ENCODE data around the gene GRIA4. TPM values are rescaled to one million over a fixed set of nuclear protein-coding genes. Genes with fewer than 3 reads are reported as not detected.

Gene GRIA4
- total and polyA plus RNA-seq, 5 donors from 2014 or later, result not detected

DNA sequence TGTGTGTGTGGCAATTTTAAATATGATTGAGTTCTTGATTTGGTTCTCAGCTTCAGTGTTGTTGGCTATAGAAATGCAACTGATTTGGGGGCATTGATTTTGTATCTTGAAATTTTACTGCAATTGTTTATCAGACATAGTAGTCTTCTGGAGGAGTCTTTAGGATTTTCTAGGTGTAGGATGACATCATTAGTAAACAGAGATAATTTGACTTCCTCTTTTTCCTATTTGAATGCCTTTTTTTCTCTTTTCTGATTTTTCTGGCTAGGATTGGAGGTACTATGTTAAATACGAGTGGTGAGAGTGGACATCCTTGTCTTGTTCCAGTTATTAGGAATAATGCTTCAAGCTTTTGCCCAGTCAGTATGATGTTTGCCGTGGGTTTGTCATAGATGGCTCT is 287.3 kb downstream of the GRIA4 start:
- Histone ChIP-seq H3K27me3 (ENCODE audit: control insufficient read depth, insufficient read depth, low read length) (no peaks in the 10 kb centered on the region), H3K9me3 (ENCODE audit: control insufficient read depth in 2 of 2, low read length in 2 of 2) (no peaks in the 10 kb centered on the region), H3K36me3 (ENCODE audit: control insufficient read depth, insufficient read depth, low read length) (no peaks in the 10 kb centered on the region), H3K4me3 (ENCODE audit: low read depth, low read length) (no peak overlapping the region), H3K27ac (ENCODE audit: insufficient read depth, low read length, poor library complexity, severe bottlenecking) (no peak overlapping the region), H3K4me1 (ENCODE audit: control insufficient read depth, insufficient read depth, low read length, poor library complexity, severe bottlenecking) (no peaks in the 10 kb centered on the region)
- no peaks in the 10 kb centered on the region for H3K27me3 Mint-ChIP-seq
- no peak overlapping the region for H3K4me3 Mint-ChIP-seq
- H3K27ac Mint-ChIP-seq, result no peak overlapping the region
- H3K36me3 Mint-ChIP-seq, result no peaks in the 10 kb centered on the region
- DNase-seq (no peak), ATAC-seq (ENCODE audit: low read depth in 2 of 2) (no peak)
- peaks cover 0 to 2% (median 0%) of the 10 kb centered on the region in 7 donors for H3K9me3 Mint-ChIP-seq
- H3K4me1 Mint-ChIP-seq, result no peaks in the 10 kb centered on the region

GRCh38 chr11:105899772-105900171 is 289.9 kb downstream of the GRIA4 start:
- Histone ChIP-seq H3K9me3 (ENCODE audit: control insufficient read depth in 2 of 2, low read length in 2 of 2) (no peaks in the 10 kb centered on the region), H3K4me1 (ENCODE audit: control insufficient read depth, insufficient read depth, low read length, poor library complexity, severe bottlenecking) (no peaks in the 10 kb centered on the region), H3K27me3 (ENCODE audit: control insufficient read depth, insufficient read depth, low read length) (no peaks in the 10 kb centered on the region), H3K4me3 (ENCODE audit: low read depth, low read length) (no peak overlapping the region), H3K27ac (ENCODE audit: insufficient read depth, low read length, poor library complexity, severe bottlenecking) (no peak overlapping the region), H3K36me3 (ENCODE audit: control insufficient read depth, insufficient read depth, low read length) (no peaks in the 10 kb centered on the region)
- Mint-ChIP-seq H3K9me3 (peaks cover 0 to 2% (median 0%) of the 10 kb centered on the region in 7 donors), H3K27me3 (no peaks in the 10 kb centered on the region), H3K4me3 (no peak overlapping the region), H3K36me3 (no peaks in the 10 kb centered on the region), H3K27ac (no peak overlapping the region), H3K4me1 (no peaks in the 10 kb centered on the region)
- no peak for ATAC-seq (ENCODE audit: low read depth in 2 of 2)
- no peak for DNase-seq

- Histone ChIP-seq H3K4me1 (ENCODE audit: control insufficient read depth, insufficient read depth, low read length, poor library complexity, severe bottlenecking) (no peaks in the 10 kb centered on the region), H3K27ac (ENCODE audit: insufficient read depth, low read length, poor library complexity, severe bottlenecking) (no peak overlapping the region), H3K4me3 (ENCODE audit: low read depth, low read length) (no peak overlapping the region), H3K27me3 (ENCODE audit: control insufficient read depth, insufficient read depth, low read length) (no peaks in the 10 kb centered on the region), H3K36me3 (ENCODE audit: control insufficient read depth, insufficient read depth, low read length) (no peaks in the 10 kb centered on the region), H3K9me3 (ENCODE audit: control insufficient read depth in 2 of 2, low read length in 2 of 2) (no peaks in the 10 kb centered on the region)
- Mint-ChIP-seq H3K4me3 (no peak overlapping the region), H3K36me3 (no peaks in the 10 kb centered on the region), H3K27ac (no peak overlapping the region), H3K27me3 (no peaks in the 10 kb centered on the region), H3K9me3 (peaks cover 0 to 2% (median 0%) of the 10 kb centered on the region in 7 donors), H3K4me1 (no peaks in the 10 kb centered on the region)
- ATAC-seq (ENCODE audit: low read depth in 2 of 2) (no peak), DNase-seq (no peak)
These were observed 290.7 kb downstream of the GRIA4 start for GRCh38 chr11:105900515-105901035.

GRCh38 chr11:105903113-105903512 is 293.2 kb downstream of the GRIA4 start:
- Mint-ChIP-seq H3K36me3 (no peaks in the 10 kb centered on the region), H3K27me3 (no peaks in the 10 kb centered on the region), H3K9me3 (peaks cover 0 to 2% (median 0%) of the 10 kb centered on the region in 7 donors), H3K4me3 (no peak overlapping the region), H3K27ac (no peak overlapping the region), H3K4me1 (no peaks in the 10 kb centered on the region)
- H3K4me1 ChIP-seq (ENCODE audit: control insufficient read depth, insufficient read depth, low read length, poor library complexity, severe bottlenecking), result no peaks in the 10 kb centered on the region
- H3K27me3 ChIP-seq (ENCODE audit: control insufficient read depth, insufficient read depth, low read length), result no peaks in the 10 kb centered on the region
- no peaks in the 10 kb centered on the region for H3K36me3 ChIP-seq (ENCODE audit: control insufficient read depth, insufficient read depth, low read length)
- no peaks in the 10 kb centered on the region for H3K9me3 ChIP-seq (ENCODE audit: control insufficient read depth in 2 of 2, low read length in 2 of 2)
- ATAC-seq (ENCODE audit: low read depth in 2 of 2) (no peak), DNase-seq (no peak)
- no peak overlapping the region for H3K4me3 ChIP-seq (ENCODE audit: low read depth, low read length)
- H3K27ac ChIP-seq (ENCODE audit: insufficient read depth, low read length, poor library complexity, severe bottlenecking), result no peak overlapping the region

DNA sequence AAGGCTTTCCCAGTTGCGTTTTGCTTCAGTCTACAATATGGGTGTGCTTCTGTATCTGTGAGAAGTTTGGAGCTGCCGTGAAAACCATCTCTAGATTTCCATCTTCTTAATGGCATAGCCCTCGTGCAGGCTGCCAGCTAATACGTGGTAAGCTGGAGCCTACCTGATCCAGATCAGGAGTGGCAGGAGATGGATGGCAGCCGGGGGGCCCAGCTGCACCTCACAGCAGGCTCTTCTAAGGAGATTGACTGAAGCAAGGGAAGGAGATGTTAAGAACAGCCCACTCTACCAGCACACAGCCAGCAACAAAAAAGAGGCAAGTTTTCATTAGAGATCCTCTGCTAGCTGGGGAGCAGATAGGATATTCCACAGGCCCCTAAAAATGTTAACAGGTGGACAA is 296.6 kb downstream of the GRIA4 start:
- H3K27me3 Mint-ChIP-seq, result no peaks in the 10 kb centered on the region
- DNase-seq (no peak), ATAC-seq (ENCODE audit: low read depth in 2 of 2) (no peak)
- no peaks in the 10 kb centered on the region for H3K27me3 ChIP-seq (ENCODE audit: control insufficient read depth, insufficient read depth, low read length)
- no peaks in the 10 kb centered on the region for H3K9me3 ChIP-seq (ENCODE audit: control insufficient read depth in 2 of 2, low read length in 2 of 2)
- no peaks in the 10 kb centered on the region for H3K4me1 Mint-ChIP-seq
- H3K4me1 ChIP-seq (ENCODE audit: control insufficient read depth, insufficient read depth, low read length, poor library complexity, severe bottlenecking), result no peaks in the 10 kb centered on the region
- H3K4me3 ChIP-seq (ENCODE audit: low read depth, low read length), result no peak overlapping the region
- H3K4me3 Mint-ChIP-seq, result no peak overlapping the region
- no peaks in the 10 kb centered on the region for H3K36me3 ChIP-seq (ENCODE audit: control insufficient read depth, insufficient read depth, low read length)
- no peak overlapping the region for H3K27ac ChIP-seq (ENCODE audit: insufficient read depth, low read length, poor library complexity, severe bottlenecking)
- no peak overlapping the region for H3K27ac Mint-ChIP-seq
- H3K9me3 Mint-ChIP-seq, result no peaks in the 10 kb centered on the region
- H3K36me3 Mint-ChIP-seq, result no peaks in the 10 kb centered on the region

- H3K36me3 Mint-ChIP-seq, result no peaks in the 10 kb centered on the region
- no peak for ATAC-seq (ENCODE audit: low read depth in 2 of 2)
- H3K4me1 ChIP-seq (ENCODE audit: control insufficient read depth, insufficient read depth, low read length, poor library complexity, severe bottlenecking), result no peaks in the 10 kb centered on the region
These were observed 297.4 kb downstream of the GRIA4 start for GRCh38 chr11:105907319-105907718.

DNA sequence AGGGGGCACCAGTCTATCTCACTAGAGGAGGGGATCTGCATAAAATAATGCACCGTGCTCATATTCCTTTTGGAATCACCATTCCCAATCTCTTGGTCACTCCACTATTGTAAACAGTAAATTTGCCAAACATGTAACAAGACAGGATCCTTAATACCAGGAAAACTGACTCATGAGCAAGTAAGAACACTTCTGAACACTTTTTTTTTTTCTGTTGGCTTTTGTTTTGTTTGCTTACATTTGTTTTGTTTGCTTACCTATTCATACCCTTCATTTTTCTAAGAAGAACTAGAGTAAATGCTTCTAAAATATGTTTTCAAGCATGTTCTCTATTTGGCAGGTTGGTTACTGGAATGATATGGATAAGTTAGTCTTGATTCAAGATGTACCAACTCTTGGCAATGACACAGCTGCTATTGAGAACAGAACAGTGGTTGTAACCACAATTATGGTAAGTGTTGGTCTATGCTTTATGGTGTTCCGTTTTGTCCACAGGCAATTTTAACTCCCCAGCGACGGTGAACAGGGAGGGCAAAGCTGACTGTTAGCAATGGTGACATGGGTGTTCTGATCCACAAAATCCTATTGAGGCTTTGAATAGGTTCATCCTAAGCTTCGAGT is 300.3 kb downstream of the GRIA4 start:
- H3K4me3 ChIP-seq (ENCODE audit: low read depth, low read length), result no peak overlapping the region
- ATAC-seq (ENCODE audit: low read depth in 2 of 2) (no peak), DNase-seq (no peak)
- Mint-ChIP-seq H3K9me3 (no peaks in the 10 kb centered on the region), H3K27ac (no peak overlapping the region), H3K4me3 (no peak overlapping the region), H3K27me3 (no peaks in the 10 kb centered on the region), H3K4me1 (no peaks in the 10 kb centered on the region), H3K36me3 (no peaks in the 10 kb centered on the region)
- H3K4me1 ChIP-seq (ENCODE audit: control insufficient read depth, insufficient read depth, low read length, poor library complexity, severe bottlenecking), result no peaks in the 10 kb centered on the region
- H3K9me3 ChIP-seq (ENCODE audit: control insufficient read depth in 2 of 2, low read length in 2 of 2), result no peaks in the 10 kb centered on the region
- H3K27me3 ChIP-seq (ENCODE audit: control insufficient read depth, insufficient read depth, low read length), result no peaks in the 10 kb centered on the region
- H3K36me3 ChIP-seq (ENCODE audit: control insufficient read depth, insufficient read depth, low read length), result no peaks in the 10 kb centered on the region
- no peak overlapping the region for H3K27ac ChIP-seq (ENCODE audit: insufficient read depth, low read length, poor library complexity, severe bottlenecking)

More at GRCh38 chr11:105907319-105907718, 297.4 kb downstream of the GRIA4 start:
- no peaks in the 10 kb centered on the region for H3K4me1 Mint-ChIP-seq
- no peak overlapping the region for H3K4me3 ChIP-seq (ENCODE audit: low read depth, low read length)
- no peak overlapping the region for H3K27ac ChIP-seq (ENCODE audit: insufficient read depth, low read length, poor library complexity, severe bottlenecking)
- H3K36me3 ChIP-seq (ENCODE audit: control insufficient read depth, insufficient read depth, low read length), result no peaks in the 10 kb centered on the region
- H3K9me3 Mint-ChIP-seq, result no peaks in the 10 kb centered on the region
- no peaks in the 10 kb centered on the region for H3K27me3 ChIP-seq (ENCODE audit: control insufficient read depth, insufficient read depth, low read length)
- H3K4me3 Mint-ChIP-seq, result no peak overlapping the region
- H3K9me3 ChIP-seq (ENCODE audit: control insufficient read depth in 2 of 2, low read length in 2 of 2), result no peaks in the 10 kb centered on the region
- no peaks in the 10 kb centered on the region for H3K27me3 Mint-ChIP-seq
- no peak overlapping the region for H3K27ac Mint-ChIP-seq
- no peak for DNase-seq

GRCh38 chr11:105911454-105911853 is 301.6 kb downstream of the GRIA4 start:
- H3K4me1 Mint-ChIP-seq, result no peaks in the 10 kb centered on the region
- H3K9me3 Mint-ChIP-seq, result no peaks in the 10 kb centered on the region
- Histone ChIP-seq H3K36me3 (ENCODE audit: control insufficient read depth, insufficient read depth, low read length) (no peaks in the 10 kb centered on the region), H3K9me3 (ENCODE audit: control insufficient read depth in 2 of 2, low read length in 2 of 2) (no peaks in the 10 kb centered on the region), H3K27me3 (ENCODE audit: control insufficient read depth, insufficient read depth, low read length) (no peaks in the 10 kb centered on the region), H3K4me1 (ENCODE audit: control insufficient read depth, insufficient read depth, low read length, poor library complexity, severe bottlenecking) (no peaks in the 10 kb centered on the region), H3K4me3 (ENCODE audit: low read depth, low read length) (no peak overlapping the region), H3K27ac (ENCODE audit: insufficient read depth, low read length, poor library complexity, severe bottlenecking) (no peak overlapping the region)
- H3K36me3 Mint-ChIP-seq, result no peaks in the 10 kb centered on the region
- no peak overlapping the region for H3K27ac Mint-ChIP-seq
- no peak overlapping the region for H3K4me3 Mint-ChIP-seq
- DNase-seq (no peak), ATAC-seq (ENCODE audit: low read depth in 2 of 2) (no peak)
- no peaks in the 10 kb centered on the region for H3K27me3 Mint-ChIP-seq
